T-helper 1 cell treated with Interleukin-12 subunit alpha and Interleukin-12 subunit beta and Interleukin-4 antibody, amounts not matched to agents 30 μg/mL and 1 μg/mL, for 36 hours (primary cell): ENCODE measurements around the gene HSDL1.
A peak's percentile ranks its signal among the peaks of the same experiment; 100 is the strongest.

Experiments
- H3K27ac Mint-ChIP-seq: one replicate; pipeline ENCODE4 v1.8.0; 2021; ENCODE audit warnings: mild to moderate bottlenecking, mixed read lengths
- H3K27me3 Mint-ChIP-seq: one replicate; pipeline ENCODE4 v1.8.0; 2021; ENCODE audit warnings: low read depth, mixed read lengths
- H3K36me3 Mint-ChIP-seq: one replicate; pipeline ENCODE4 v1.8.0; 2021; ENCODE audit warnings: low read depth, mixed read lengths
- H3K4me1 Mint-ChIP-seq: one replicate; pipeline ENCODE4 v1.8.0; 2021; ENCODE audit warnings: low read depth, mixed read lengths
- H3K4me3 Mint-ChIP-seq: one replicate; pipeline ENCODE4 v1.8.0; 2021; ENCODE audit warnings: mild to moderate bottlenecking, moderate library complexity, mixed read lengths
- H3K9me3 Mint-ChIP-seq: one replicate; pipeline ENCODE4 v1.8.0; 2021; ENCODE audit warnings: mixed read lengths

Gene HSDL1

GRCh38 chr16:84144859-84145639, at the start of gene HSDL1, which contains the start of gene DNAAF1:
HSDL1 (minus strand) TSS chr16:84145177; CDS start chr16:84131321, 13,856 bp downstream.
DNAAF1 (plus strand) TSS chr16:84145308; CDS start chr16:84145441, 133 bp downstream.
- Mint-ChIP-seq H3K9me3 (no peaks in the 10 kb centered on the region), H3K4me3 (peak within 1 kb of the TSS; percentile 95), H3K36me3 (no peaks in the 10 kb centered on the region), H3K27ac (peak within 1 kb of the TSS; percentile 89), H3K27me3 (peaks cover 20% of the 10 kb centered on the region), H3K4me1 (peaks cover 10% of the 10 kb centered on the region)

GRCh38 chr16:84194018-84194417, 49.0 kb upstream of the HSDL1 start:
- Mint-ChIP-seq H3K4me3 (no peak overlapping the region), H3K4me1 (peaks cover 17% of the 10 kb centered on the region), H3K9me3 (no peaks in the 10 kb centered on the region), H3K27ac (peak overlapping the region; percentile 62), H3K36me3 (no peaks in the 10 kb centered on the region), H3K27me3 (no peaks in the 10 kb centered on the region)

GRCh38 chr16:84193480-84193879, 48.5 kb upstream of the HSDL1 start:
- no peaks in the 10 kb centered on the region for H3K27me3 Mint-ChIP-seq
- H3K4me1 Mint-ChIP-seq, result peaks cover 17% of the 10 kb centered on the region
- no peaks in the 10 kb centered on the region for H3K9me3 Mint-ChIP-seq
- peak overlapping the region; percentile 62 for H3K27ac Mint-ChIP-seq
- H3K4me3 Mint-ChIP-seq, result no peak overlapping the region
- no peaks in the 10 kb centered on the region for H3K36me3 Mint-ChIP-seq

GRCh38 chr16:84191466-84191865, 46.5 kb upstream of the HSDL1 start:
- Mint-ChIP-seq H3K27ac (no peak overlapping the region), H3K36me3 (no peaks in the 10 kb centered on the region), H3K4me1 (peaks cover 19% of the 10 kb centered on the region), H3K4me3 (no peak overlapping the region), H3K27me3 (no peaks in the 10 kb centered on the region), H3K9me3 (no peaks in the 10 kb centered on the region)

GRCh38 chr16:84190731-84191388, 45.9 kb upstream of the HSDL1 start, which contains the start of gene ADAD2:
ADAD2 (plus strand) TSS chr16:84191157; CDS start chr16:84191231, 74 bp downstream.
- no peaks in the 10 kb centered on the region for H3K9me3 Mint-ChIP-seq
- H3K4me3 Mint-ChIP-seq, result no peak within 1 kb of the TSS
- H3K27me3 Mint-ChIP-seq, result no peaks in the 10 kb centered on the region
- H3K4me1 Mint-ChIP-seq, result peaks cover 24% of the 10 kb centered on the region
- no peak within 1 kb of the TSS for H3K27ac Mint-ChIP-seq
- H3K36me3 Mint-ChIP-seq, result no peaks in the 10 kb centered on the region

- peak within 1 kb of the TSS; percentile 82 for H3K27ac Mint-ChIP-seq
- H3K4me1 Mint-ChIP-seq, result peaks cover 16% of the 10 kb centered on the region
- peak within 1 kb of the TSS; percentile 90 for H3K4me3 Mint-ChIP-seq
- no peaks in the 10 kb centered on the region for H3K27me3 Mint-ChIP-seq
- H3K9me3 Mint-ChIP-seq, result no peaks in the 10 kb centered on the region
- peaks cover 7% of the 10 kb centered on the region for H3K36me3 Mint-ChIP-seq
Observed at GRCh38 chr16:84186685-84187437, 41.9 kb upstream of the HSDL1 start, which contains the start of gene TAF1C. TAF1C (minus strand) TSS chr16:84187057; CDS start chr16:84184988, 2,069 bp downstream.

GRCh38 chr16:84184775-84185174, 39.8 kb upstream of the HSDL1 start:
- Mint-ChIP-seq H3K27ac (no peak overlapping the region), H3K27me3 (no peaks in the 10 kb centered on the region), H3K9me3 (no peaks in the 10 kb centered on the region), H3K4me3 (peak overlapping the region; percentile 90), H3K4me1 (peaks cover 16% of the 10 kb centered on the region), H3K36me3 (peaks cover 7% of the 10 kb centered on the region)

- H3K27ac Mint-ChIP-seq, result no peak overlapping the region
- no peak overlapping the region for H3K4me3 Mint-ChIP-seq
- no peaks in the 10 kb centered on the region for H3K27me3 Mint-ChIP-seq
- peaks cover 16% of the 10 kb centered on the region for H3K4me1 Mint-ChIP-seq
- H3K36me3 Mint-ChIP-seq, result peaks cover 7% of the 10 kb centered on the region
- no peaks in the 10 kb centered on the region for H3K9me3 Mint-ChIP-seq
Observed at GRCh38 chr16:84183911-84184591, 39.1 kb upstream of the HSDL1 start.

GRCh38 chr16:84183572-84183875, 38.5 kb upstream of the HSDL1 start:
- no peaks in the 10 kb centered on the region for H3K9me3 Mint-ChIP-seq
- H3K27me3 Mint-ChIP-seq, result no peaks in the 10 kb centered on the region
- H3K27ac Mint-ChIP-seq, result no peak overlapping the region
- H3K36me3 Mint-ChIP-seq, result peaks cover 7% of the 10 kb centered on the region
- no peak overlapping the region for H3K4me3 Mint-ChIP-seq
- peaks cover 16% of the 10 kb centered on the region for H3K4me1 Mint-ChIP-seq

- Mint-ChIP-seq H3K4me3 (no peak overlapping the region), H3K27me3 (no peaks in the 10 kb centered on the region), H3K9me3 (no peaks in the 10 kb centered on the region), H3K36me3 (peaks cover 9% of the 10 kb centered on the region), H3K4me1 (peaks cover 16% of the 10 kb centered on the region), H3K27ac (no peak overlapping the region)
Observed at GRCh38 chr16:84182680-84183571, 37.9 kb upstream of the HSDL1 start.

GRCh38 chr16:84182104-84182503, 37.1 kb upstream of the HSDL1 start:
- no peak overlapping the region for H3K27ac Mint-ChIP-seq
- H3K36me3 Mint-ChIP-seq, result peaks cover 12% of the 10 kb centered on the region
- H3K4me3 Mint-ChIP-seq, result no peak overlapping the region
- H3K9me3 Mint-ChIP-seq, result no peaks in the 10 kb centered on the region
- peaks cover 15% of the 10 kb centered on the region for H3K4me1 Mint-ChIP-seq
- no peaks in the 10 kb centered on the region for H3K27me3 Mint-ChIP-seq

- Mint-ChIP-seq H3K27ac (no peak overlapping the region), H3K4me3 (no peak overlapping the region), H3K36me3 (peaks cover 12% of the 10 kb centered on the region), H3K4me1 (peaks cover 14% of the 10 kb centered on the region), H3K9me3 (no peaks in the 10 kb centered on the region), H3K27me3 (no peaks in the 10 kb centered on the region)
Observed at GRCh38 chr16:84181144-84181915, 36.4 kb upstream of the HSDL1 start.
